Activated naive CD4-positive, alpha-beta T cell treated with anti-CD3 and anti-CD28 coated beads for 36 hours (primary cell): ENCODE measurements around the gene CEP350. TPM values are rescaled to one million over a fixed set of nuclear protein-coding genes. Genes with fewer than 3 reads are reported as not detected.
A peak's percentile ranks its signal among the peaks of the same experiment; 100 is the strongest.

ENCODE experiments used
- CTCF ChIA-PET: fragments of 350-600 bp; sonication (Branson Sonifier 250); formaldehyde crosslinking; loops from one replicate; lab custom pipeline; 2021; ENCODE audit warnings: antibody characterized with exemption; lab: Charles Lee
- DNase-seq: peaks from one replicate; pipeline ENCODE4 v3.0.0-alpha.2; 2020
- H3K27ac Mint-ChIP-seq: one replicate; pipeline ENCODE4 v1.8.0; 2021; ENCODE audit warnings: mild to moderate bottlenecking, mixed read lengths
- H3K27me3 Mint-ChIP-seq: one replicate; pipeline ENCODE4 v1.8.0; 2021; ENCODE audit warnings: low read depth, mixed read lengths
- H3K36me3 Mint-ChIP-seq: one replicate; pipeline ENCODE4 v1.8.0; 2021; ENCODE audit warnings: low read depth, mixed read lengths
- H3K4me1 Mint-ChIP-seq: one replicate; pipeline ENCODE4 v1.8.0; 2021; ENCODE audit warnings: low read depth, mixed read lengths
- H3K4me3 Mint-ChIP-seq: one replicate; pipeline ENCODE4 v1.8.0; 2021; ENCODE audit warnings: mild to moderate bottlenecking, moderate library complexity, mixed read lengths
- H3K9me3 Mint-ChIP-seq: one replicate; pipeline ENCODE4 v1.8.0; 2021; ENCODE audit warnings: mixed read lengths
- intact Hi-C: fragments of 100-400 bp; cut with micrococcal nuclease; formaldehyde crosslinking; loops from one replicate; pipeline ENCODE4 v1.15.1; 2023
- total RNA-seq, 2 experiments: library from RNA; stranded (reverse); gene quantifications; one replicate each; pipeline ENCODE4 v1.2.3, GENCODE V29; 2021

CEP350 gene
- total RNA-seq, 2 experiments from 2014 or later, result 30.3 to 36.0 TPM

GRCh38 chr1:180046674-180047073 lies 92.1 kb downstream of the CEP350 start:
- Mint-ChIP-seq H3K27me3 (no peaks in the 10 kb centered on the region), H3K9me3 (no peaks in the 10 kb centered on the region), H3K36me3 (peaks cover 31% of the 10 kb centered on the region), H3K27ac (no peak overlapping the region), H3K4me1 (peaks cover 11% of the 10 kb centered on the region), H3K4me3 (no peak overlapping the region)
- intact Hi-C loops, result no loop called here
- CTCF ChIA-PET, result interaction anchor here (0.7 kb wide), 1 partner anchor 51 kb away, joined by 4 read pairs; no protein-coding TSS in a partner anchor
- DNase-seq, result no peak

- CTCF ChIA-PET, result interaction anchor here (0.6 to 1.1 kb wide), 2 partner anchors 125 to 347 kb away, joined by 3 to 4 read pairs; no protein-coding TSS in a partner anchor
- Mint-ChIP-seq H3K4me3 (no peak overlapping the region), H3K27me3 (no peaks in the 10 kb centered on the region), H3K36me3 (peaks cover 18% of the 10 kb centered on the region), H3K27ac (no peak overlapping the region), H3K9me3 (no peaks in the 10 kb centered on the region), H3K4me1 (peaks cover 5% of the 10 kb centered on the region)
- intact Hi-C loops, result loop anchor here (2.0 kb wide), 1 partner anchor 47 kb away; no protein-coding TSS in a partner anchor
- no peak for DNase-seq
Measured at GRCh38 chr1:180053594-180054567, 99.3 kb downstream of the CEP350 start.

DNA sequence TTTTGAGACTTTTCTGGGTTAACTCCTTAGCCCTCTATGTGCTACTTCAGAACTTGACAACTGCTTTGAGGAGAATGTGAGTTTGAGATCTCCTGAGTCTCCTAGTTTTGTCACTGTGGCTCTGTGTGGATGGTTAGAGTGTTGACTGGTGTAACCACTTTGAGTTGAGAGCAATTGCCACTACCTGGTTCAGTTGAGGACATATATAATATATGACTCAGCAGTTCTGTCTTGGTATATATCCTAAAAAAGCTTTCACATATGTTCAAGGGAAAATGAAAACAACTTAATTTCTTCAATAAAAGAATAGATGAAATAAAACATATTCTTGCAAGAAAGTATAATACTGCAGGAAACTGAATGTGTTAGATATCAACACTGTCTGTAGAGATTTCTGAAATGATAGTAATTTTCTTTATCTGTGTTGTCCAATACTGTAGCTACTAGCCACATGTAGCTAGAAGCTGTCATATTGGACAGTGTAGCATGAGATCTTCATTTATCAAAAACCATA lies 103.3 kb downstream of the CEP350 start:
- Mint-ChIP-seq H3K27ac (no peak overlapping the region), H3K4me3 (no peak overlapping the region), H3K36me3 (peaks cover 20% of the 10 kb centered on the region), H3K27me3 (no peaks in the 10 kb centered on the region), H3K4me1 (peaks cover 5% of the 10 kb centered on the region), H3K9me3 (no peaks in the 10 kb centered on the region)
- CTCF ChIA-PET, result no interaction called here
- no peak for DNase-seq
- intact Hi-C loops, result no loop called here

DNA sequence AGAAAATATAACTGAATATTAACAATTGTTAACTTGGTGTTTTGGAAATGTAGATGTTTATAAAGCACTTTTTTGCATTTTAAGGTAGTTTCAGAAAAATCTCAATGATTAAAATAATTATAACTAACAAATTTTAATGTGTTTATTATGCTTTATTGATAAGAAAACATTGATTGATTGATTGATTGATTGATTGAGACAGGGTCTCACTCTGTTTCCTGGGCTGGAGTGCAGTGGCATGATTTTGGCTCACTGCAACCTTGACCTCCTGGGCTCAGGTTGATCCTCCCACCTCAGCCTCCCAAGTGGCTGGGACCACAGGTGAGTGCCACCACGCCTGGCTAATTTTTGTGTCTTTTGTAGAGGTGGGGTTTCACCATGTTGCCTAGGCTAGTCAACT lies 106.4 kb downstream of the CEP350 start:
- peaks cover 11% of the 10 kb centered on the region for H3K36me3 Mint-ChIP-seq
- no peaks in the 10 kb centered on the region for H3K27me3 Mint-ChIP-seq
- no peak overlapping the region for H3K27ac Mint-ChIP-seq
- peaks cover 5% of the 10 kb centered on the region for H3K4me1 Mint-ChIP-seq
- no peaks in the 10 kb centered on the region for H3K9me3 Mint-ChIP-seq
- no peak for DNase-seq
- H3K4me3 Mint-ChIP-seq, result no peak overlapping the region
- CTCF ChIA-PET, result no interaction called here
- intact Hi-C loops, result no loop called here

DNA sequence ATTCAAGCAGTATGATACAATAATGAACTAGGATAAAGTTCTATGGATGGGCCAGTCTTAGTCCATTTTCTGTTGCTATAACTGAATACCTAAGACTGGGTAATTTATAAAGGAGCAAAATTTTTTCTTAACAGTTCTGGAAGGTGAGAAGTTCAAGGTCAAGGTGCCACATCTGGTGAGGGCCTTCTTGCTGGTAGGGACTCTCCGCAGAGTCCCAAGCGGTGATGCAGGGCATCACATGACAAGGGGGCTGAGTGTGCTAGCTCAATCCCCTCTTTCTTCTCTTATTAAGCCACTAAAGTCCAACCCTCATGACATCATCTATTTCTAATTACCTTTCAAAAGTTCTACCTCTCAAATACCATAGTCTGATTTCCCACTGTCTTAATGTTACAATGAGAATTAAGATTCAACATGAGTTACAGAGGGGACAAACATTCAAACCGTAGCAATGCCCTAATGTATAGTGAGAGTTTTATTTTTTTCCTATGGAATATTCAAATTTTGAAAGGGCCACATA lies 107.9 kb downstream of the CEP350 start:
- peaks cover 15% of the 10 kb centered on the region for H3K36me3 Mint-ChIP-seq
- DNase-seq, result no peak
- peaks cover 4% of the 10 kb centered on the region for H3K4me1 Mint-ChIP-seq
- intact Hi-C loops, result no loop called here
- CTCF ChIA-PET, result interaction anchor here (0.7 kb wide), 1 partner anchor 119 kb away, joined by 3 read pairs; no protein-coding TSS in a partner anchor
- H3K9me3 Mint-ChIP-seq, result no peaks in the 10 kb centered on the region
- no peak overlapping the region for H3K4me3 Mint-ChIP-seq
- no peaks in the 10 kb centered on the region for H3K27me3 Mint-ChIP-seq
- no peak overlapping the region for H3K27ac Mint-ChIP-seq

DNA sequence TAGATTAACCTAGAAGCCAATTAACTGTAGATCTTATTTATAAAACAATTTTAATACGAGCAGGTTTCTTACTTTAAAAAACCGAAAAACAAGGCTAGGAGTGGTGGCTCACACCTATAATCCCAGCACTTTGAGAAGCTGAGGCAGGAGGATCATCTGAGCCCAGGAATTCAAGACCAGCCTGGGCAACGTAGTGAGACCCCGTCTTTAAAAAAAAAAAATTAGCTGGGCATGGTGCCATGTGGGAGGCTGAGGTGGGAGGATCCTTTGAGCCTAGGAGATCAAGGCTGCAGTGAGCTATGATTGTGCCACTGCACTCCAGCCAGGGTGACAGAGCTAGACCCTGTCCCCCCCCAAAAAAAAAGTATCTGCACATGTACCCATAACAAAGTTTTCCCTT lies 110.8 kb downstream of the CEP350 start:
- Mint-ChIP-seq H3K27ac (no peak overlapping the region), H3K36me3 (peaks cover 20% of the 10 kb centered on the region), H3K9me3 (no peaks in the 10 kb centered on the region), H3K27me3 (no peaks in the 10 kb centered on the region), H3K4me3 (no peak overlapping the region), H3K4me1 (no peaks in the 10 kb centered on the region)
- no peak for DNase-seq
- CTCF ChIA-PET, result interaction anchor here (0.6 kb wide), 2 partner anchors 90 to 356 kb away, joined by 3 to 4 read pairs; no protein-coding TSS in a partner anchor
- intact Hi-C loops, result no loop called here

DNA sequence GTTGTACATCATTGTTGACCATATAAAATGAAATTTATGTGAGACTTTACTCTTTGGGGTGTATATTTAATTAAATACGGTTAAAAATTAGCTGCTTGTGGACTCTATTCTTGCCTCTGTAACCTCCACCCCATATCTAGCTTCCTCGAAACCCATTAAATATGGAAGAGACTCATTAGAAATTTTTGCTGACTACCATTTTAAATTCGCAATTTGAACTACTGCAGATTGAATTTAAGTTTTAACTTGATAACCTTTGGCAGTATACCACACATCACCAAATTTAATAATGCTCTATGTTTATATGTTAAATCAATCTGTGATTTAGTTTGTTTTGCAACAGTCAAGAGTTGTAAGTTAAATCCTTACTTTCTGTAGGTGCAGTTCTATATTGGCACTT lies 111.5 kb downstream of the CEP350 start:
- no peak for DNase-seq
- peaks cover 21% of the 10 kb centered on the region for H3K36me3 Mint-ChIP-seq
- no peak overlapping the region for H3K4me3 Mint-ChIP-seq
- H3K9me3 Mint-ChIP-seq, result no peaks in the 10 kb centered on the region
- intact Hi-C loops, result no loop called here
- CTCF ChIA-PET, result interaction anchor here (0.6 kb wide), 2 partner anchors 91 to 357 kb away, joined by 3 to 4 read pairs; no protein-coding TSS in a partner anchor
- H3K27me3 Mint-ChIP-seq, result no peaks in the 10 kb centered on the region
- H3K4me1 Mint-ChIP-seq, result no peaks in the 10 kb centered on the region
- H3K27ac Mint-ChIP-seq, result no peak overlapping the region

GRCh38 chr1:180070286-180070685 lies 115.7 kb downstream of the CEP350 start:
- intact Hi-C loops, result no loop called here

DNA sequence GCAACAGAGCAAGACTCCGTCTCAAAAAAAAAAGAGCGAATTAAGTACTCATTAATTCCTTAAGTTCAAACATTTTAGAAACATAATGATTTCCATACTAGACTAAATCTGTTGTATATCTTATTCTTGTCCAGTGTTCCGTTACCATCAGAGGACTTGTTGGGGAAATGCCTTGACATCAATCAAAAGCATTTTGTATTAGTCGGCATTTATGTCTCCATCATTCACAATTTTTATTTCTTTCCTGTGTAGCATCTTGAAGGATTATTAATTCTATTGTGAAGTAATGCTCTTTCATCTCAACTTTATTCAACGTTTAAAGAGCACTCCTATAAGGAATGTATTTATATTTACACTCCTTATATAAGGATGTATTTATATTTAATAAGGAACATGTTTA lies 117.1 kb downstream of the CEP350 start:
- intact Hi-C loops, result no loop called here
- no peaks in the 10 kb centered on the region for H3K9me3 Mint-ChIP-seq
- CTCF ChIA-PET, result no interaction called here
- H3K36me3 Mint-ChIP-seq, result peaks cover 15% of the 10 kb centered on the region
- H3K27ac Mint-ChIP-seq, result no peak overlapping the region
- H3K4me1 Mint-ChIP-seq, result no peaks in the 10 kb centered on the region
- DNase-seq, result no peak
- H3K4me3 Mint-ChIP-seq, result no peak overlapping the region
- no peaks in the 10 kb centered on the region for H3K27me3 Mint-ChIP-seq

More at GRCh38 chr1:180070286-180070685, 115.7 kb downstream of the CEP350 start:
- Mint-ChIP-seq H3K4me3 (no peak overlapping the region), H3K36me3 (peaks cover 17% of the 10 kb centered on the region), H3K9me3 (no peaks in the 10 kb centered on the region), H3K27ac (no peak overlapping the region), H3K4me1 (no peaks in the 10 kb centered on the region), H3K27me3 (no peaks in the 10 kb centered on the region)
- CTCF ChIA-PET, result no interaction called here
- no peak for DNase-seq

DNA sequence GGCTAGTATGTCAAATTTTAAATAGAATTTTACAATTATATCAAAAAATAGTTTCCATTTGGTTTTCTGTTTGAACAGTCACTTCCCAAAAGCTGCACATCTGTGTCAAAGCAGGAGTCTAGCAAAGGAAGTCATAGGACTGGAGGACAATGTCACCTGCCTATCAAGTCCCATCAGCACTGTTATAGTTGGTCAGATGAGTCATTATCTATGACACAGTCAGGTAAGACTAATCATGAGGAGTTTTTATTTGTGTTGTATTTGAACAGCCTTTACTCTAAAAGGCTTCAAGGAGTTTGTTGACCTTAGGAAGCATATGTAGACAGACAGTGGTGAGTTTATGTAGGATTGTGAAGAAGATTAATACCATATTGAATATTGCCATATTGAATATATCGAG lies 125.8 kb downstream of the CEP350 start:
- Mint-ChIP-seq H3K27ac (no peak overlapping the region), H3K27me3 (no peaks in the 10 kb centered on the region), H3K4me1 (peaks cover 2% of the 10 kb centered on the region), H3K36me3 (peaks cover 13% of the 10 kb centered on the region), H3K9me3 (no peaks in the 10 kb centered on the region), H3K4me3 (no peak overlapping the region)
- intact Hi-C loops, result loop anchor here (5.0 to 10.0 kb wide), 3 partner anchors 97 to 376 kb away; partner anchors contain the start of gene TOR1AIP1
- peak; percentile 8 for DNase-seq
- CTCF ChIA-PET, result interaction anchor here (0.7 to 1.0 kb wide), 2 partner anchors 28 to 270 kb away, joined by 5 to 6 read pairs; no protein-coding TSS in a partner anchor

- intact Hi-C loops, result loop anchor here (5.0 to 10.0 kb wide), 3 partner anchors 96 to 377 kb away; partner anchors contain the start of gene TOR1AIP1
- peaks cover 13% of the 10 kb centered on the region for H3K36me3 Mint-ChIP-seq
- no peak overlapping the region for H3K4me3 Mint-ChIP-seq
Measured at GRCh38 chr1:180081474-180081873, 126.9 kb downstream of the CEP350 start.

DNA sequence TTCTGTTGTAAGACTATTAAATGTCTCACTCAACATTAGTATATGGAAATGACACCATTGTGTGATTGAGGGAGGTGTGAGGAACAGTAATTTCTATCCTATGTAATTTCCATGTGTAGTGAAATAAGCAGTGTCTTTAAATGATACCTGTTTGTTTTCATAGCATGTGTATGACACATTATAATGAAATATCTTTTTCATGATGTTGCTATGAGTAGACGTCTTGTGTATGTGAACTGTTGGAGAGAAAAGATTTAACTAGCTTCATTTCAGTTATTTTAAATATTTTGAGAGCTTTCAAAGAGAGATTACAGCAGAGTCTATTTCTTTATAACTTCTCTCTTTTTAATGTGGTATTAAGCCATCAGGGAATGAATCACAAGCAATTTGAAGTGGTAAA lies 128.6 kb downstream of the CEP350 start:
- H3K27me3 Mint-ChIP-seq, result no peaks in the 10 kb centered on the region
- no peaks in the 10 kb centered on the region for H3K9me3 Mint-ChIP-seq
- intact Hi-C loops, result loop anchor here (5.0 to 10.0 kb wide), 3 partner anchors 94 to 378 kb away; partner anchors contain the start of gene TOR1AIP1
- H3K27ac Mint-ChIP-seq, result no peak overlapping the region
- DNase-seq, result no peak
- peaks cover 12% of the 10 kb centered on the region for H3K36me3 Mint-ChIP-seq
- H3K4me3 Mint-ChIP-seq, result no peak overlapping the region
- CTCF ChIA-PET, result interaction anchor here (0.8 to 1.0 kb wide), 2 partner anchors 15 to 102 kb away, joined by 3 to 4 read pairs; no protein-coding TSS in a partner anchor
- H3K4me1 Mint-ChIP-seq, result peaks cover 2% of the 10 kb centered on the region

More at GRCh38 chr1:180081474-180081873, 126.9 kb downstream of the CEP350 start:
- no peak overlapping the region for H3K27ac Mint-ChIP-seq
- DNase-seq, result no peak
- H3K4me1 Mint-ChIP-seq, result peaks cover 2% of the 10 kb centered on the region
- no peaks in the 10 kb centered on the region for H3K9me3 Mint-ChIP-seq
- no peaks in the 10 kb centered on the region for H3K27me3 Mint-ChIP-seq
- CTCF ChIA-PET, result no interaction called here
